H1 (cell line): Measurements from ENCODE around the gene NPR2. TPM values are rescaled to one million over a fixed set of nuclear protein-coding genes. Genes with fewer than 3 reads are reported as not detected.

Experiments used
- CREB1 ChIP-seq: IDR thresholded peaks from 2 replicates; pipeline ENCODE4 v1.6.1; 2012; ENCODE audit warnings: inconsistent platforms
- CTBP2 ChIP-seq: IDR thresholded peaks from 2 replicates; pipeline ENCODE4 v1.7.0; 2011; ENCODE audit warnings: borderline replicate concordance, mild to moderate bottlenecking, moderate library complexity, mixed read lengths, low read length; ENCODE audit not compliant: insufficient read depth, insufficient read length
- EGR1 ChIP-seq: IDR thresholded peaks from 2 replicates; pipeline ENCODE4 v1.6.1; 2011; ENCODE audit warnings: low read depth, low read length, borderline replicate concordance
- SIN3A ChIP-seq, 2 experiments: IDR thresholded peaks in 1 of 2; conservative IDR thresholded peaks in 1 of 2; 2 replicates each; pipeline ENCODE4 v1.6.1; 2011 to 2012; ENCODE audit warnings: low read length in 2 of 2, improper control_type of control experiment in 1 of 2, low read depth in 1 of 2, mild to moderate bottlenecking in 1 of 2
- SIRT6 ChIP-seq: IDR thresholded peaks from one replicate; pipeline ENCODE4 v1.7.1; 2012; ENCODE audit warnings: low read length, inconsistent platforms
- SP1 ChIP-seq: IDR thresholded peaks from 2 replicates; pipeline ENCODE4 v1.6.1; 2011; ENCODE audit warnings: low read depth, low read length
- TBP ChIP-seq: IDR thresholded peaks from 2 replicates; pipeline ENCODE4 v1.6.1; 2011; ENCODE audit warnings: low read depth, low read length, improper control_type of control experiment
- polyA plus RNA-seq, 7 experiments: library from polyadenylated mRNA; depleted of rRNA in 3 of 7; stranded (reverse) in 5 of 7; unstranded in 2 of 7; fragments of >200 nt in 5 of 7; fragments of 200-250 nt in 2 of 7; gene quantifications; 1 replicate in 5 of 7; 2 replicates in 1 of 7; 4 replicates in 1 of 7; pipeline versions ENCODE4 v1.2.1 to v1.2.3, GENCODE V29; 2011 to 2013; ENCODE audit warnings: missing spikeins in 2 of 7, mixed read lengths in 2 of 7
- total RNA-seq: library from RNA; stranded (reverse); fragmentation: NEBNext Ultra II Directional; extraction: Animal tissue kit (Norgen Biotek cat#: 25700); gene quantifications from 2 replicates; pipeline ENCODE4 v1.2.1, GENCODE V29; 2021

NPR2 gene
- total and polyA plus RNA-seq, 2 of the 8 experiments (the other 6 are each of a cell fraction or from before 2014, with no cell fraction given), result 11.0 to 17.0 TPM

DNA sequence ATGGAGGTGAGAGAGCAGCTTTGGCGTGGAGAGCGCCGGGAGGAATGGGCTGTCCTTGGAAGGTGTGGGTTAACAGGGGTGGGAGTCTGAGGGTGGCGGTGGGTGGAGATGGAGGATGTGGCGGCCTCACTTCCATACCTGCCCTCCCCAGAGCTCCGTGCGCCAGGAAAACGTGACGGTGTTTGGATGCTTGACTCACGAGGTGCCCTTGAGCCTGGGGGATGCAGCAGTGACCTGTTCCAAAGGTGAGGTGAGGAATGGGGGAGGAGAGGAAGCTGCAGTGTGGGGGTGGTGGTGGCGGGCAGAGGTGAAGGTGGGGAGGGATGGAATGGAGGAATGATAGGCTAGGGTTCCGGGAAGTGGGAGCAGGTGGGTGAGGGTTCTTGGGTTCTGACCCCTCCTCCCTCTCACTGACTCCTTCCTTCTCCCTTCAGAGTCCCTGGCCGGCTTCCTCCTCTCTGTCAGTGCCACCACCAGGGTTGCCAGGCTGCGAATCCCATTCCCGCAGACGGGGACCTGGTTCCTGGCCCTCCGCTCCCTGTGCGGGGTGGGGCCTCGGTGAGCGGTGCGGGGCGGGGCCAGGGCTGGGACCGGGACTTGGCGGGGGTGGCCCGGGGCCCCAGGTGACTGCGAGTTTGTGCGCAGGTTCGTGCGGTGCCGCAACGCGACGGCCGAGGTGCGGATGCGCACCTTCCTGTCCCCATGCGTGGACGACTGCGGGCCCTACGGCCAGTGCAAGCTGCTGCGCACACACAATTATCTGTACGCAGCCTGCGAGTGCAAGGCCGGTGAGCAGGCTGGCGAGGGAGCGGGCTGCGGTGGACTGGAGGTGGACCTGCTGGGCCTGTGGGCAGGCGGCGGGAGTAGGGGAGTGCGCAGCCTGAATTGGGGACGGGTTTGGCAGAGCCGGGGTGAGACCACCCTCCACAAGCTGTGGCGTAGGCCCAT, 54.7 kb downstream of the NPR2 start (continued):
- TF ChIP-seq SIRT6, result no peak
- no peak for TF ChIP-seq CTBP2
- peak; percentile 30; the same call in 1 of the 2 replicates for TF ChIP-seq CREB1
- TF ChIP-seq EGR1, result peak; percentile 63; the same call in 1 of the 2 replicates
- TF ChIP-seq SIN3A (conservative IDR thresholded peaks at IDR 0.05 in 1 of 2, IDR thresholded peaks at IDR 0.05 in 1 of 2; ENCODE audit: low read depth in 1 of 2, low read length in 2 of 2), result 0 out of 4 replicates have a peak, but pooled peaks have one; percentile 15 to 23
- peak; percentile 56; the same call in 1 of the 2 replicates for TF ChIP-seq TBP
- TF ChIP-seq SP1, result no peak
